WI38 (cell line): ENCODE measurements around the gene ATRAID.
"Not testable (repeated sequence)": the region's sequence is repeated elsewhere in the genome, so short reads cannot be mapped to it uniquely, and the experiment has no call there.

Source experiments
- H3K4me3 ChIP-seq: 2 replicates; pipeline ENCODE4 v1.5.1; 2011; ENCODE audit warnings: low read depth, mild to moderate bottlenecking, control low read depth, low read length
- TF ChIP-seq, protein P1 (sequence below): IDR thresholded peaks from 2 replicates; pipeline ENCODE4 v1.5.1; 2012; ENCODE audit warnings: low read depth, mild to moderate bottlenecking, control low read depth, low read length

The ATRAID gene

DNA sequence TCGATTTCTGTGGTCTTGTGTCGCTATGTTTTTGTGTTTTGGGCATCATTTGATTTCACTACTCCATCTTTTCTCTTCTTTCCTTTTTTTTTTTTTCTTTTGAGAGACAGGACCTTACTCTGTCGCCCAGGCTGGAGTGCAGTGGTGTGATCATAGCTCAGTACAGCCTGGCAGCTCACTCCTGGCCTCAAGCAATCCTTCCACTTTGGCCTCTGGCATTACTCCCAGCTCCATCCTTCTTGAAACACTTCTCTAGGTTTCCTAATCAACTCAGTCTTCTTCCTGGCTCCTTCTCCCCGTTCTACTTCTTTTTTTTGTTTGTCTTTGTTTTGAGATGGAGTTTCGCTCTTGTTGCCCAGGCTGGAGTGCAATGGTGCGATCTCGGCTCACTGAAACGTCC lies 36.5 kb upstream of the ATRAID start:
- TF ChIP-seq, protein P1, sequence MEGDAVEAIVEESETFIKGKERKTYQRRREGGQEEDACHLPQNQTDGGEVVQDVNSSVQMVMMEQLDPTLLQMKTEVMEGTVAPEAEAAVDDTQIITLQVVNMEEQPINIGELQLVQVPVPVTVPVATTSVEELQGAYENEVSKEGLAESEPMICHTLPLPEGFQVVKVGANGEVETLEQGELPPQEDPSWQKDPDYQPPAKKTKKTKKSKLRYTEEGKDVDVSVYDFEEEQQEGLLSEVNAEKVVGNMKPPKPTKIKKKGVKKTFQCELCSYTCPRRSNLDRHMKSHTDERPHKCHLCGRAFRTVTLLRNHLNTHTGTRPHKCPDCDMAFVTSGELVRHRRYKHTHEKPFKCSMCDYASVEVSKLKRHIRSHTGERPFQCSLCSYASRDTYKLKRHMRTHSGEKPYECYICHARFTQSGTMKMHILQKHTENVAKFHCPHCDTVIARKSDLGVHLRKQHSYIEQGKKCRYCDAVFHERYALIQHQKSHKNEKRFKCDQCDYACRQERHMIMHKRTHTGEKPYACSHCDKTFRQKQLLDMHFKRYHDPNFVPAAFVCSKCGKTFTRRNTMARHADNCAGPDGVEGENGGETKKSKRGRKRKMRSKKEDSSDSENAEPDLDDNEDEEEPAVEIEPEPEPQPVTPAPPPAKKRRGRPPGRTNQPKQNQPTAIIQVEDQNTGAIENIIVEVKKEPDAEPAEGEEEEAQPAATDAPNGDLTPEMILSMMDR = no peak
- no peak overlapping the region for H3K4me3 ChIP-seq

DNA sequence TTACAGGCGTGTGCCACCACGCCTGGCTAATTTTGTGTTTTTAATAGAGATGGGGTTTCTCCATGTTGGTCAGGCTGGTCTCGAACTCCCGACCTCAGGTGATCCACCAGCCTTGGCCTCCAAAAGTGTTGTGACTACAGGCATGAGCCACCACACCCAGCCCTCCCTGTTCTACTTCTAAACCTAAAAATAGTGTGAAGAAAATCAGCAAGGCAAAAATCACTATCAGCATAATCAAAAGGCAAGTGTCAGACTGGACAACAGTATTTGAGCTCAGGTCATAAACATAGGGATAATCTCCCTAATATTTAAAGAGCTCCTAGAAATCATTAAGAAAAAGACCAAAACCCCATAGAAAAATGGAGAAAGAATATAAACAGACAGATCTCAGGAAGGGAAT lies 36.1 kb upstream of the ATRAID start:
- H3K4me3 ChIP-seq = not testable (repeated sequence)

GRCh38 chr2:27177441-27178351 lies 34.1 kb upstream of the ATRAID start:
- no peak overlapping the region for H3K4me3 ChIP-seq
- TF ChIP-seq, protein P1 = no peak

- TF ChIP-seq, protein P1 = no peak
- no peak overlapping the region for H3K4me3 ChIP-seq
Observed at GRCh38 chr2:27178469-27178868, 33.4 kb upstream of the ATRAID start.

DNA sequence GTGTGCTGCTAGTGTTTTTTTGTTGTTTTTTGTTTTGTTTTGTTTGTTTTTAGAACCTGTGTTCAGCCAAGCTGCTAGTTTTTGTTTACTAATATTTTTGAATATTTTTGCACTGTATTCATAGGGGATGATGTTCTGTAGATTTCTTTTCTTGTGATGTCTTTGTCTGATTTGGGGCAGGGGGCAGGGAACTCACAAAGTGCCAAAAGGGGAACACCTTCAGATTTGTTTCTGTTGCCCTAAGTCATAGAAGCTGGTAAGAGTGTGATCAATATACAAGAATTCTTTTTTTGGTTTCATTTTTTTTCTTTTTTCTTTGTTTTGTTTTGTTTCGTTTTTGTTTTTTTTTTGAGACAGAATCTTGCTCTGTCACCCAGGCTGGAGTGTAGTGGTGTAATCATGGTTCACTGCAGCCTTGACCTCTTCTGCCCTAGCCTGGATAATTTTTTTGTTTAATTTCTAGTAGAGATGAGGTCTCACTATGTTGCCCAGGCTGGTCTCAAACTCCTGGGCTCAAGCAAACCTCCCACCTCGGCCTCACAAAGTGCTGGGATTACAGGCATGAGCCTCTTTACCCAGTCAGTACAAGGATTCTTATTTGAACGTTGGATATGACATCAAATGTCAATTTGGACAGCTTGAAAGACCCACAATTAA lies 32.4 kb upstream of the ATRAID start:
- TF ChIP-seq, protein P1 = no peak
- no peak overlapping the region for H3K4me3 ChIP-seq

- TF ChIP-seq, protein P1 = no peak
Observed at GRCh38 chr2:27182346-27182745, 29.5 kb upstream of the ATRAID start.

DNA sequence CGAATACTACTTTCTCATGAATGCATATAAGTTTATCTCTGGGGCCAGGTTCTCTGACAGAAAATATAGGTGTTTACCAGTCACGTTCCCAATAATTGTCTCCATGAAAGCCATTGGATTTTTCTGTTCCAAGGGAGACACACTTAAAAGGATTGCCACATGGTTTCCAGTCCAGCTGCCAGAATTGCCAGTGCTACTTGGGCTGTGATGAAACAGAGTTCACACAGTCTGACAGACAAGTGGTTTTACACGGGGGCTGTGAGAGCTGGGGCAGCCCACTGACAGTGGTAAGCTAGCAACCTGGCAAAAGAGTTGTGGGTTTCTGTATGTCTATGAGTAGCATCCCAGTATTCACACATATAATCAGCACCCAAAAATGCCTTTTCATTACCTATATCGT lies 27.7 kb upstream of the ATRAID start:
- no peak overlapping the region for H3K4me3 ChIP-seq
- TF ChIP-seq, protein P1 = no peak

More at GRCh38 chr2:27182346-27182745, 29.5 kb upstream of the ATRAID start:
- H3K4me3 ChIP-seq = no peak overlapping the region
